ENCODE results near the gene OR2T29.

DNA sequence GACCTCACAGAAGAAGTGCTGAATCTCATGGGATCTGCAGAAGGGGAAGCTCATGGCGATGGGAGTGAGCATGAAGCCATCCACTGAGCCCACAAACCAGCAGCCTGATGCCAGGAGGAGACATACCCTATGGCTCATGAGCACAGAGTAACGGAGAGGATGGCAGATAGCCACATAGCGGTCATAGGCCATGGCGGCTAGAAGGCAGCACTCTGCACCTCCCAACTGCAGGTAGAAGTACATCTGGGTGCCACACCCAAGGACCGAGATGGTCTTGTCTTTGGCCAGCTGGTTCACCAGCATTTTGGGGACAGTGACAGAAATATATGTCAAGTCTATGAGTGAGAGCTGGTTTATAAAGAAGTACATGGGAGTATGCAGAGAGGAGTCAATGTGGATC lies 30.7 kb upstream of the OR2T29 start:
- no peak for TF ChIP-seq POLR2AphosphoS5 (IDR thresholded peaks at IDR 0.05; ENCODE audit: low read depth, low read length)
- no peak for TF ChIP-seq ZFP1 (CRISPR knock-in tag; IDR thresholded peaks at IDR 0.05)
- TF ChIP-seq, protein P1, sequence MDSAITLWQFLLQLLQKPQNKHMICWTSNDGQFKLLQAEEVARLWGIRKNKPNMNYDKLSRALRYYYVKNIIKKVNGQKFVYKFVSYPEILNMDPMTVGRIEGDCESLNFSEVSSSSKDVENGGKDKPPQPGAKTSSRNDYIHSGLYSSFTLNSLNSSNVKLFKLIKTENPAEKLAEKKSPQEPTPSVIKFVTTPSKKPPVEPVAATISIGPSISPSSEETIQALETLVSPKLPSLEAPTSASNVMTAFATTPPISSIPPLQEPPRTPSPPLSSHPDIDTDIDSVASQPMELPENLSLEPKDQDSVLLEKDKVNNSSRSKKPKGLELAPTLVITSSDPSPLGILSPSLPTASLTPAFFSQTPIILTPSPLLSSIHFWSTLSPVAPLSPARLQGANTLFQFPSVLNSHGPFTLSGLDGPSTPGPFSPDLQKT (CRISPR knock-in tag; IDR thresholded peaks at IDR 0.05; ENCODE audit: borderline replicate concordance): no peak
- no peak for TF ChIP-seq KDM2A (CRISPR knock-in tag; IDR thresholded peaks at IDR 0.05; ENCODE audit: borderline replicate concordance, low read depth)
- TF ChIP-seq FOXO1 (CRISPR knock-in tag; IDR thresholded peaks at IDR 0.05): no peak
- TF ChIP-seq ATF1 (CRISPR knock-in tag; IDR thresholded peaks at IDR 0.05): no peak
- no peak for TF ChIP-seq PCBP1 (IDR thresholded peaks at IDR 0.05; ENCODE audit: borderline replicate concordance, low read depth, low read length)
- no peak for TF ChIP-seq MZF1 (CRISPR knock-in tag; IDR thresholded peaks at IDR 0.05; ENCODE audit: borderline replicate concordance)
- no peak for TF ChIP-seq ZBTB33 (CRISPR knock-in tag; IDR thresholded peaks at IDR 0.05)
- no peak for TF ChIP-seq RFX5 (IDR thresholded peaks at IDR 0.05; ENCODE audit: low read depth, low read length)
- no peak for TF ChIP-seq ZNF766 (CRISPR knock-in tag; IDR thresholded peaks at IDR 0.05; ENCODE audit: borderline replicate concordance)
- TF ChIP-seq JUND (CRISPR knock-in tag; IDR thresholded peaks at IDR 0.05): no peak
- no peak for TF ChIP-seq EZH2 (conservative IDR thresholded peaks at IDR 0.05; ENCODE audit: low read depth, low read length)
- TF ChIP-seq POLR2A (IDR thresholded peaks at IDR 0.05; ENCODE audit: insufficient read depth in 1 of 2, low read depth in 2 of 2, low read length in 2 of 2): no peak
